CD8-positive, alpha-beta memory T cell (primary cell): ENCODE data around the gene TLR9. TPM values are rescaled to one million over a fixed set of nuclear protein-coding genes. Genes with fewer than 3 reads are reported as not detected.

Experiments
- CTCF ChIA-PET: fragments of 350-600 bp; sonication (Branson Sonifier 250); formaldehyde crosslinking; loops from one replicate; lab custom pipeline; 2021; ENCODE audit warnings: antibody characterized with exemption; lab: Charles Lee
- POLR2A ChIA-PET: fragments of 350-600 bp; sonication (Branson Sonifier 250); formaldehyde crosslinking; loops from one replicate; lab custom pipeline; 2021; ENCODE audit warnings: antibody characterized with exemption; lab: Charles Lee
- DNase-seq, 5 donors: peaks; one replicate each; pipeline versions ENCODE4 v3.0.0 to v3.0.0-alpha.2; 2020 to 2022; ENCODE audit warnings: mixed read lengths in 1 of 5
- H3K27ac ChIP-seq: one replicate; pipeline ENCODE4 v1.7.0; 2013; ENCODE audit warnings: low read depth, mild to moderate bottlenecking, low read length, moderate library complexity
- H3K27me3 ChIP-seq: 2 replicates; pipeline ENCODE4 v1.7.0; 2013; ENCODE audit warnings: low read length, mild to moderate bottlenecking; ENCODE audit not compliant: insufficient read depth, poor library complexity, severe bottlenecking
- H3K36me3 ChIP-seq: 2 replicates; pipeline ENCODE4 v1.7.0; 2013; ENCODE audit warnings: mild to moderate bottlenecking, low read length, moderate library complexity; ENCODE audit not compliant: insufficient read depth
- H3K4me1 ChIP-seq: 2 replicates; pipeline ENCODE4 v1.7.0; 2013; ENCODE audit warnings: mild to moderate bottlenecking, low read length, moderate library complexity; ENCODE audit not compliant: insufficient read depth
- H3K4me3 ChIP-seq: 2 replicates; pipeline ENCODE4 v1.7.0; 2013; ENCODE audit warnings: mild to moderate bottlenecking, low read length
- H3K9me3 ChIP-seq: 2 replicates; pipeline ENCODE4 v1.7.0; 2013; ENCODE audit warnings: mild to moderate bottlenecking, low read length
- H3K27ac Mint-ChIP-seq, 8 donors: one replicate each; pipeline ENCODE4 v1.8.0; 2020 to 2021; ENCODE audit warnings: mixed read lengths in 8 of 8, mild to moderate bottlenecking in 6 of 8, inconsistent platforms in 3 of 8, moderate library complexity in 3 of 8
- H3K27me3 Mint-ChIP-seq, 2 donors: one replicate each; pipeline ENCODE4 v1.8.0; 2020 to 2021; ENCODE audit warnings: mixed read lengths in 2 of 2, mild to moderate bottlenecking in 1 of 2, moderate library complexity in 1 of 2
- H3K36me3 Mint-ChIP-seq, 3 donors: one replicate each; pipeline ENCODE4 v1.8.0; 2020 to 2021; ENCODE audit warnings: mixed read lengths in 3 of 3, inconsistent platforms in 1 of 3, mild to moderate bottlenecking in 1 of 3
- H3K4me1 Mint-ChIP-seq, 3 donors: one replicate each; pipeline ENCODE4 v1.8.0; 2020 to 2021; ENCODE audit warnings: mixed read lengths in 3 of 3, inconsistent platforms in 1 of 3, mild to moderate bottlenecking in 1 of 3
- H3K4me3 Mint-ChIP-seq, 7 donors: one replicate each; pipeline ENCODE4 v1.8.0; 2020 to 2021; ENCODE audit warnings: mixed read lengths in 7 of 7, mild to moderate bottlenecking in 6 of 7, moderate library complexity in 4 of 7, inconsistent platforms in 2 of 7
- H3K9me3 Mint-ChIP-seq, 5 donors: one replicate each; pipeline ENCODE4 v1.8.0; 2020 to 2022; ENCODE audit warnings: mixed read lengths in 5 of 5, mild to moderate bottlenecking in 3 of 5, moderate library complexity in 2 of 5, inconsistent platforms in 1 of 5
- polyA plus RNA-seq: library from polyadenylated mRNA; unstranded; fragments of 300-500 nt; fragmentation: Illumina TruSeq; gene quantifications from one replicate; pipeline ENCODE4 v1.2.3, GENCODE V29; 2021
- total RNA-seq, 2 experiments: library from RNA; stranded (reverse); gene quantifications; one replicate each; pipeline ENCODE4 v1.2.3, GENCODE V29; 2021

Gene TLR9
- total and polyA plus RNA-seq, 3 experiments from 2014 or later, result 0.16 to 0.22 (median 0.16) TPM

- no peak overlapping the region for H3K4me3 Mint-ChIP-seq
- peaks cover 39 to 95% (median 41%) of the 10 kb centered on the region in 3 donors for H3K36me3 Mint-ChIP-seq
- H3K9me3 Mint-ChIP-seq, result no peaks in the 10 kb centered on the region
- no peaks in the 10 kb centered on the region for H3K9me3 ChIP-seq
- H3K4me3 ChIP-seq, result no peak overlapping the region
- H3K4me1 ChIP-seq, result peaks cover 84% of the 10 kb centered on the region
- H3K27ac ChIP-seq, result no peak overlapping the region
- H3K27ac Mint-ChIP-seq, result peak overlapping the region in 5 of 8 donors; percentile 68 to 91 (median 77)
- H3K27me3 ChIP-seq, result no peaks in the 10 kb centered on the region
- POLR2A ChIA-PET, result no interaction called here
- H3K27me3 Mint-ChIP-seq, result no peaks in the 10 kb centered on the region
- DNase-seq, result peak in 1 of 5 donors; percentile 43
- peaks cover 78% of the 10 kb centered on the region for H3K36me3 ChIP-seq
- H3K4me1 Mint-ChIP-seq, result peaks cover 71 to 89% (median 79%) of the 10 kb centered on the region in 3 donors
- CTCF ChIA-PET, result interaction anchor here (1.8 kb wide), 1 partner anchor 27 kb away, joined by 4 read pairs; the partner anchor contains the start of gene TWF2
These were observed 39.9 kb upstream of the TLR9 start for GRCh38 chr3:52265387-52265786.

DNA sequence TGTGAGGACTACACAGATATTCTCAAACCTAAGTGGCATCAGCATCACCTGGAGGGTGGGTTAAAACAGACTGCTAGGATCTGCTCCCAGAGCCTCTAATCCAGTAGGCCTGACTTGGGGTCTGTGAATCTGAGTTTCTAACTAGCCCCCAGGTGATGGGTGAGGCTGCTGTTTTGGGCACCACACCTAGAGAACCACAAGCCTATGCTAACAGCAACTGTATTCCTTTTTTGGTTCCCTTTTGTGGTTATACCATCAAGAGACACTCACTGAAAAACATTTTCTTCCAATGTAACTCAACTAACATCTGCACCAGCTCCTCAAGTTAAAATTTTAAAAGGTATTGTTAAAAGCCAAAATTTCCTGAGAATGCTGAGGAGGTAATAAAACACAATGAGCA lies 37.0 kb upstream of the TLR9 start:
- H3K27me3 Mint-ChIP-seq, result no peaks in the 10 kb centered on the region
- Histone ChIP-seq H3K36me3 (peaks cover 91% of the 10 kb centered on the region), H3K4me1 (peaks cover 83% of the 10 kb centered on the region), H3K9me3 (no peaks in the 10 kb centered on the region), H3K27ac (no peak overlapping the region), H3K27me3 (no peaks in the 10 kb centered on the region), H3K4me3 (peak overlapping the region; percentile 36)
- CTCF ChIA-PET, result interaction anchor here (3.0 kb wide), 1 partner anchor 9 kb away, joined by 10 read pairs; no protein-coding TSS in a partner anchor
- no peak for DNase-seq
- H3K36me3 Mint-ChIP-seq, result peaks cover 34 to 96% (median 49%) of the 10 kb centered on the region in 3 donors
- H3K9me3 Mint-ChIP-seq, result no peaks in the 10 kb centered on the region
- POLR2A ChIA-PET, result interaction anchor here (1.4 kb wide), 1 partner anchor 10 kb away, joined by 4 read pairs; no protein-coding TSS in a partner anchor
- peak overlapping the region in 7 of 8 donors; percentile 31 to 96 (median 73) for H3K27ac Mint-ChIP-seq
- H3K4me1 Mint-ChIP-seq, result peaks cover 70 to 91% (median 87%) of the 10 kb centered on the region in 3 donors
- peak overlapping the region in 5 of 7 donors; percentile 19 to 59 (median 44) for H3K4me3 Mint-ChIP-seq

DNA sequence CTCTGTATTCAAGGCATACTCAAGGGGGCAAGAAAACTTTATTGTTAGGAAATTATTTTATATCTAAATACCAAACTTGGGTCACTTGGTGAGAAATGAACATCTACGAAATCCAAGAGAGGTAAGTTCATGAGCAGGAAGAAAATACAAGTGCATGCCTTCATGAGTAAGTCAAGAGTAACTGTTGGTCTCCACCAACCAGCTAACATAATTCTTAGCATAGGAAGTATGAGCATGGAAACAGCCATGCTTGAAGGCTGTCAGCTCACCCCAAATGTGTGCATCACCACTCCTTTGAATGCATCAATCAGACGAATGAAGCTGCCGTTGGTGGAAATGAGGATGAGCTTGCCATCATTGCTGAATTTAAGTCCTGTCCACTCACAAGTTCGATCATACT lies 34.0 kb upstream of the TLR9 start:
- no peak overlapping the region for H3K4me3 ChIP-seq
- H3K36me3 ChIP-seq, result peaks cover 95% of the 10 kb centered on the region
- ChIA-PET CTCF (interaction anchor here (1.4 to 3.1 kb wide), 4 partner anchors 12 to 28 kb away, joined by 4 to 15 read pairs (median 6); no protein-coding TSS in a partner anchor), POLR2A (interaction anchor here (0.6 to 1.7 kb wide), 4 partner anchors 12 to 19 kb away, joined by 3 to 4 read pairs (median 3); partner anchors contain the start of genes PPM1M and WDR82)
- Mint-ChIP-seq H3K27me3 (no peaks in the 10 kb centered on the region), H3K9me3 (no peaks in the 10 kb centered on the region), H3K4me1 (peaks cover 81 to 98% (median 97%) of the 10 kb centered on the region in 3 donors), H3K36me3 (peaks cover 18 to 97% (median 51%) of the 10 kb centered on the region in 3 donors), H3K4me3 (no peak overlapping the region), H3K27ac (peak overlapping the region in 5 of 8 donors; percentile 85 to 98 (median 86))
- no peaks in the 10 kb centered on the region for H3K27me3 ChIP-seq
- H3K9me3 ChIP-seq, result no peaks in the 10 kb centered on the region
- H3K4me1 ChIP-seq, result peaks cover 94% of the 10 kb centered on the region
- no peak overlapping the region for H3K27ac ChIP-seq
- DNase-seq, result no peak

DNA sequence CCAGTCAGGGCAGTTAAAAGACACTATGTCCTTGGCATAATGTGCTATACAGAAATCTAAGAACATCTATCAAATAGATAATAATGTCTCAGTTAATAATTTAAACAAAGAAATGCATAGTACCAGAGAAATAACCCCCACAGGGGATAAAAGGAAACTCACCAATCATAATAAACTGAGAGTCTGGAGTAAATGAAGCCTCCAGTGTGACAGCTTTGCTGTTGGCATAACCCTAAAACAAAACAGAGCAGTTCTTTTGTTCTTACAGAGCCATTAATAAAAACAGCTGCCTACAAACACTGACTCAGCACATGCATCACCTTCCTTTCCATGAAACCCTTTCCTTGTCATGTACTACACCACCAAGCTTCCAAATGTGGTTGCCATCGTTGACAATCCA lies 33.6 kb upstream of the TLR9 start:
- peak overlapping the region in 7 of 8 donors; percentile 36 to 98 (median 85) for H3K27ac Mint-ChIP-seq
- ChIA-PET CTCF (interaction anchor here (1.4 to 3.1 kb wide), 3 partner anchors 13 to 27 kb away, joined by 4 to 15 read pairs (median 8); no protein-coding TSS in a partner anchor), POLR2A (interaction anchor here (0.6 to 1.2 kb wide), 3 partner anchors 12 to 14 kb away, joined by 3 read pairs; partner anchors contain the start of gene PPM1M)
- no peak overlapping the region for H3K27ac ChIP-seq
- peaks cover 14 to 97% (median 47%) of the 10 kb centered on the region in 3 donors for H3K36me3 Mint-ChIP-seq
- H3K27me3 ChIP-seq, result no peaks in the 10 kb centered on the region
- H3K36me3 ChIP-seq, result peaks cover 95% of the 10 kb centered on the region
- peaks cover 94% of the 10 kb centered on the region for H3K4me1 ChIP-seq
- no peak overlapping the region for H3K4me3 Mint-ChIP-seq
- H3K9me3 Mint-ChIP-seq, result no peaks in the 10 kb centered on the region
- H3K9me3 ChIP-seq, result no peaks in the 10 kb centered on the region
- DNase-seq, result no peak
- no peaks in the 10 kb centered on the region for H3K27me3 Mint-ChIP-seq
- no peak overlapping the region for H3K4me3 ChIP-seq
- peaks cover 81 to 98% (median 97%) of the 10 kb centered on the region in 3 donors for H3K4me1 Mint-ChIP-seq

- peaks cover 0 to 2% of the 10 kb centered on the region in 2 donors for H3K27me3 Mint-ChIP-seq
- POLR2A ChIA-PET, result no interaction called here
- H3K36me3 ChIP-seq, result peaks cover 87% of the 10 kb centered on the region
- CTCF ChIA-PET, result no interaction called here
- H3K4me3 ChIP-seq, result no peak overlapping the region
- H3K27ac Mint-ChIP-seq, result peak overlapping the region; percentile 43 to 100 (median 90)
- H3K36me3 Mint-ChIP-seq, result peaks cover 4 to 95% (median 41%) of the 10 kb centered on the region in 3 donors
- no peak overlapping the region for H3K27ac ChIP-seq
- no peak for DNase-seq
- peaks cover 0 to 2% (median 0%) of the 10 kb centered on the region in 5 donors for H3K9me3 Mint-ChIP-seq
- peaks cover 82 to 98% (median 97%) of the 10 kb centered on the region in 3 donors for H3K4me1 Mint-ChIP-seq
- H3K9me3 ChIP-seq, result no peaks in the 10 kb centered on the region
- H3K4me1 ChIP-seq, result peaks cover 93% of the 10 kb centered on the region
- H3K27me3 ChIP-seq, result no peaks in the 10 kb centered on the region
- no peak overlapping the region for H3K4me3 Mint-ChIP-seq
These were observed 32.5 kb upstream of the TLR9 start for GRCh38 chr3:52257911-52258310.

DNA sequence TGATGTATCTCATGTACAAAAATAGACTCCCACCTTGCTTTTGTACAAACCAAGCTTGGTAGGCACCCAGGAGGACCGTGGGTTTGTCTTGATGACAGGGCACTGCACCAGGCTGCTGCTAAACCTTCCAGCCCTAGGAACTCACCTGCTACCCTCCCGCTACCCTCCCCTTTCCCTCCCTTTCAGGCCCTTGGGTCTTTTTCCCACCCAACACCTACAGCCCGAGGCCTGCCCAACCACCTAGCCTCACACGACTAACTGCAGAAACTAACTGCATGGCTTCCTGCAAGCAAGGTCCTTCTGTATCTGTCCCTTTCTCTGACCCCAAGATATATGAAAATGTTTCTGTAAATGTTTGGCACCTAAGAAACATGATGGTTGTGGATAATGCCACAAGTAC lies 31.2 kb upstream of the TLR9 start:
- peak overlapping the region; percentile 81 to 100 (median 96) for H3K27ac Mint-ChIP-seq
- peak in 1 of 5 donors; percentile 33 for DNase-seq
- peaks cover 93% of the 10 kb centered on the region for H3K4me1 ChIP-seq
- H3K36me3 ChIP-seq, result peaks cover 74% of the 10 kb centered on the region
- H3K27ac ChIP-seq, result no peak overlapping the region
- ChIA-PET CTCF (interaction anchor here (0.8 to 14.4 kb wide), 4 partner anchors 16 to 26 kb away, joined by 3 to 156 read pairs (median 3); partner anchors contain the start of gene WDR82), POLR2A (interaction anchor here (0.6 to 1.4 kb wide), 2 partner anchors 15 to 24 kb away, joined by 6 to 8 read pairs; no protein-coding TSS in a partner anchor)
- no peak overlapping the region for H3K4me3 ChIP-seq
- H3K4me1 Mint-ChIP-seq, result peaks cover 76 to 98% (median 97%) of the 10 kb centered on the region in 3 donors
- peaks cover 0 to 2% (median 0%) of the 10 kb centered on the region in 5 donors for H3K9me3 Mint-ChIP-seq
- no peaks in the 10 kb centered on the region for H3K9me3 ChIP-seq
- H3K27me3 ChIP-seq, result no peaks in the 10 kb centered on the region
- H3K27me3 Mint-ChIP-seq, result peaks cover 0 to 2% of the 10 kb centered on the region in 2 donors
- H3K36me3 Mint-ChIP-seq, result peaks cover 4 to 91% (median 42%) of the 10 kb centered on the region in 3 donors
- peak overlapping the region in 1 of 7 donors; percentile 15 for H3K4me3 Mint-ChIP-seq

DNA sequence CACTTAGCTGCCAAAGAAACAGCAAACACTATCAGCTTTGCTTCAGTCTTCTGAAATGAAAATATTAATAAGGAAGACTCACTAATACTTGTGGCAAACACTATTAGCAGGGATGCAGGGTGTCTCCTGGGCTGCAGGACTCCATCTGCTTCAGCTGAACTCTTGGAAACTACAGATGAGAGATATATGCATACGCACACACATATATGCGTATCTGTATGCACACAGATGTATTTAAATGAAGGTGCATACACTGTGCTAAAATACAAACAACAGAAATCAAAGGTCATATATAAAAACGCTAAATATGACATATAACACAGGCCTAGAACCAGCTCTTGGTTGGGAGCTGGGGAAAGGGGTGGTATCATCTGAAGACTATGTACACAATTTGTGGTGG lies 30.7 kb upstream of the TLR9 start:
- no peaks in the 10 kb centered on the region for H3K9me3 ChIP-seq
- H3K36me3 Mint-ChIP-seq, result peaks cover 4 to 86% (median 41%) of the 10 kb centered on the region in 3 donors
- H3K4me3 Mint-ChIP-seq, result peak overlapping the region in 2 of 7 donors; percentile 2 to 6
- H3K9me3 Mint-ChIP-seq, result peaks cover 0 to 2% (median 0%) of the 10 kb centered on the region in 5 donors
- H3K4me1 ChIP-seq, result peaks cover 92% of the 10 kb centered on the region
- CTCF ChIA-PET, result interaction anchor here (1.0 to 14.4 kb wide), 4 partner anchors 16 to 83 kb away, joined by 3 to 156 read pairs (median 12); partner anchors contain the start of gene WDR82
- POLR2A ChIA-PET, result interaction anchor here (0.6 to 1.4 kb wide), 2 partner anchors 15 to 25 kb away, joined by 6 to 8 read pairs; no protein-coding TSS in a partner anchor
- no peak overlapping the region for H3K4me3 ChIP-seq
- peaks cover 70% of the 10 kb centered on the region for H3K36me3 ChIP-seq
- DNase-seq, result no peak
- peak overlapping the region; percentile 81 to 100 (median 99) for H3K27ac Mint-ChIP-seq
- H3K4me1 Mint-ChIP-seq, result peaks cover 71 to 97% (median 93%) of the 10 kb centered on the region in 3 donors
- H3K27me3 Mint-ChIP-seq, result peaks cover 0 to 2% of the 10 kb centered on the region in 2 donors
- H3K27me3 ChIP-seq, result no peaks in the 10 kb centered on the region
- H3K27ac ChIP-seq, result no peak overlapping the region
